GM19025 (cell line): ENCODE measurements around the gene ANKRD42.
"Not testable (repeated sequence)": the region's sequence is repeated elsewhere in the genome, so short reads cannot be mapped to it uniquely, and the experiment has no call there.

ENCODE experiments used
- ATAC-seq: cut with Tn5 transposase; IDR thresholded peaks from one replicate; pipeline ENCODE4 v1.9.1; 2021; ENCODE audit warnings: mild to moderate bottlenecking, low read depth, moderate library complexity; ENCODE audit not compliant: unreplicated experiment

Gene ANKRD42

DNA sequence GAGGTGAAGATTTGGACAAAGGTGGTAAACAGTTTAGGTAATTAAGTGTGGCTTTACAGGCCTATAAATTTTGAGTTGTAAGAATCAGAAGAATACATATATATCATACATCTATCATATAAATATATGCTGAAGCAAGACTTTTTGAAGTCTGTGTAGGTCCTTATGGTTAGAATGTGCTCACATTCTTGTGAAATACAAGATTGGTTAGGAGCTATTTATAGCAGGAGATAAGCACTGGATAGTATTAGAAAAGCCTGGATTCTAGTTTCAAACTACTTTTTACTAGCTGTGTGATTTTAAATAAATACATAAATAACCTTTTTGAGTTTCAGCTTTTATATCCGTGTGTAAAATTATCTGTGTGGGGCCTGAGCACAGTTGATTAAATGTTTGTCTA is 42.3 kb downstream of the ANKRD42 start:
- ATAC-seq = no peak

DNA sequence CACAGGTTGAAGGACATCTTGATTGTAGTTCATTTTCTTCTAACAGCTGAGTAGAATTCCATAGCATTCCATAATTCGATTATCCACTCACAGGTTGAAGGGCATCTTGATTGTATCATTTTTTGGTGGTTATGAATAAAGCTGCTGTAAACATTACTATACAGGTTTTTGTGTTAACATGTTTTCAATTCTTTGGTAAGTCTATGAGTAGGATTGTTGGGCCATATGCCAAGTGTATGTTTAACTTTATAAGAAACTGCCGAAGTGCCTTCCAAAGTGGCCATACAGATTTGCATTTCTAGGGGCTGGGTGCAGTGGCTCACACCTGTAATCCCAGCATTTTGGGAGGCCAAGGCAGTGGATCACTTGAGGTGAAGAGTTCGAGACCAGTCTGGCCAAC is 44.6 kb downstream of the ANKRD42 start:
- no peak for ATAC-seq

DNA sequence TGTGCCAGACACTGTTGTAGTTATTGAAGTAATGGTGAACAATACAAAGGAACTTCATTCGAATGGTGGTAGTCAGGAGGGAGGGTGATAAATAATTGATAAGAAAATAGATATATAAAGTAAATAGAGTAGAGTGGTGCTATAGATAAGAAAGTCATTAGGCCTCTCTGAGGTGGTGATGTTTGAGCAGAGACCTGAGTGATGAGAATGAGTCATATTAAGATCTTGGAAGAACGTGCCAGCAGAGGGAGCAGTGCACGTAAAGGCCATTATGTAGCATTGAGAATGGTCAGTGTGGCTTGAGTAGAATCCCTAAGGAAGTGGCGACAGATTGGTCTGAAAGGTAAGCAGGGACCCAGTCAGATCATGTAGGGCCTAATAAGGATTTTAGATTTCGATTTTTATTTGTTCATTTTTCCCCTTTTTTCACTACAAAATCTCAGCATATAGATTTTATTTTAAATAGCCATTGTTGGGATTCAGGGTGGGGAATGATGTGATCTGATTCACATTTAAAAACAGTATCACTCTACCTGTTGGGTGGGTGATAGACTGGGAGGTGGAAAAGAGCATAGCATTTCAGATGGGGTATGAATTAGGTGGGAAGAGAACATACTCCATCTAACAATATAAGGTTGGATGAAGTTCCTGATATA is 47.9 kb downstream of the ANKRD42 start:
- no peak for ATAC-seq

DNA sequence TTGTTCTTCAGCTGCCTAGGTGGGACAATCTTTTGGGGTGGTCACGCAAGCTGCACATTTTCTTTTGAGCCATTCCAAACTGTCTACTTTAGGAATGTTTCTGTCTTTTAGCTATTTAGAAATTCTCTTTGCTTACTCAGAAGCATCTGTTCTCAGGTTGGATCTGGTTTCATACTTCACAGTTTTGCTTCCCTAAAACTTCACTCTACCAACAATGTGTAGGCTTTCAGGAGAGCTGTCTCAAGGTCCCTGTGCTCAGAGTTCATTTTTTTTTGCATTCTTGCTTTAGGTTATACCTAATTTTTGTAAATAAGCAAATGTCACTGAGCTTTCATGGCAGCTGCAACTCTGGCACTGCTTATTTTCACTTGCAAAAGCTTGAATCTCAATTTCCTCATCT is 55.9 kb downstream of the ANKRD42 start:
- no peak for ATAC-seq

DNA sequence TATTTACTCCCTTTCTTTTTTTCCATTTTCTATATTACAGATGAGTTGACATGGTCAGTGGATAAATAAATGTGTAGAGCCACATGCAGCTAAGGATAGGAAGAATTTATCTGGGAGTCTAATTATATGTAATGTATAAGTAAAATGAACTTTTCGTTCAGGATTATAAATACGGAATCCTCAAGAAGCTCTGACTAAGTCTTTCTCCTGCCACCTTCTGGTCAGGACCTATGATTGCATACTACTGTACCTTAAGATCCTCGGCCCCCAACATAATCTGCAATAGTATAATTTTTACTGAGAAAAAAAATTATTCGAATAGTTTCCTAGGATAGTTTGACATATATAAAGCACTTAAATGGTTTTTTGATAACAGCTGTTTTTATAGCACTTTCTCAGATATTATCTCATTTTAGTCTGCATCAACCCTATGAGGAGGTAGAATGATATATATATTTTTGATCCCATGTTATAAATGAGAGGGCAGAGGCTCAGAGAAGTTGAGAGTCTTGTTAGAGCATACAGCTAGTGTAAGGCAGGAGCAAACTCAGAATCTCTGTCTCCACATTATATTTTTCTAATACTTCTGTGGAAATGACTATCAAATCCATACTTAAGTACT is 56.6 kb downstream of the ANKRD42 start:
- ATAC-seq = no peak

DNA sequence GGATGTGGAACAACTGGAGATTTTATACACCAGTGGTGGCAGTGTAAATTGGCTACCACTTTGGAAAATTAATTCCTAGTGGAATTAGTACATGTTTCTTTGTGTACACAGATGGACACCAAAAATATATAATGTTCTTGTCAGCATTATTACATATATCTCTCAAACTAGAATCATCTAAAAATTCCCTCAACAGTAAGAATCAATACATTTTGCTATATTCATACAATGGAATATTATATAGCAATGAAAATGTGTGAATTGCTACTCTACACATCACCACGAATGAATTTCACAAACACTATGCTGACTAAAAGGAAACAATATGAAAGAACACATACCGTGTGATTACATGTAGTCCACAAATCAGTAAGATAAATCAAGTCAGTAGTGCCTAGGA is 58.8 kb downstream of the ANKRD42 start:
- no peak for ATAC-seq

DNA sequence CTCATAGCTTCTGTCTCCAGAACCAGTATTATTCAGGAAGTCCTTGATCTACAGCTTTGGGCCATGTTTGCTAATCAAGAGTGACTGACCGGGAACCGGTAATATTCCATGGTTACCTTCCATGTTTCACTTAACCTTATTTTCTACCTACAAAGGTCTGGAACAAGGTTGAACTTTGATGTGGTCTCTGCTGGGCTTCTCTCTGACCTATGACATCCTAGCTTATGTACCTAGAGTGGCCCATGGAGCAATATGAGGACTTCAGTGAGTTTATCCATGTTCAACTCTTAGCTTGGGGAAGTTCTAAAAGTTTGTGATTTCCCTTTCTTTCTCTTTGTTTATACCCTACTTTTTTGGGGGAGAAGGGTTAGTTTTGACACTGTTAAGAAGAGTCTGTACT is 59.4 kb downstream of the ANKRD42 start:
- ATAC-seq = no peak

DNA sequence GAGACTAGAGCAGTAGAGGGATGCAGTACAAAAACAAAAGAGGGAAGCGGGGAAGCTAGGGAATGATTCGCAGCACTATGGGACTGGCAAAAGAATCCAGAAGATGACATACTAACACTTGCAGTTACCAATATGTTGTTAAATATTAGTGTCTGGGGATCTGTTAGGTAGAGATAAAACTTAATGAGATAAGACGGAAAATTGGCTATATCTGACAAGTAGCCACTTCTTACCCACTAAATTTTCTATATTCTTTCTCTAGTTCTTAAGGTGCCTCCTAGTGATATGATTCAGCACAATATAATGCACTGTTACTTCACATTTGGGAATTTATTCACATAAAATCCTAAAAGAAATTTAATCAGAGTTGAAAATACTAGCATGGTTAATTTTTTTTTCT is 61.9 kb downstream of the ANKRD42 start:
- ATAC-seq = no peak

DNA sequence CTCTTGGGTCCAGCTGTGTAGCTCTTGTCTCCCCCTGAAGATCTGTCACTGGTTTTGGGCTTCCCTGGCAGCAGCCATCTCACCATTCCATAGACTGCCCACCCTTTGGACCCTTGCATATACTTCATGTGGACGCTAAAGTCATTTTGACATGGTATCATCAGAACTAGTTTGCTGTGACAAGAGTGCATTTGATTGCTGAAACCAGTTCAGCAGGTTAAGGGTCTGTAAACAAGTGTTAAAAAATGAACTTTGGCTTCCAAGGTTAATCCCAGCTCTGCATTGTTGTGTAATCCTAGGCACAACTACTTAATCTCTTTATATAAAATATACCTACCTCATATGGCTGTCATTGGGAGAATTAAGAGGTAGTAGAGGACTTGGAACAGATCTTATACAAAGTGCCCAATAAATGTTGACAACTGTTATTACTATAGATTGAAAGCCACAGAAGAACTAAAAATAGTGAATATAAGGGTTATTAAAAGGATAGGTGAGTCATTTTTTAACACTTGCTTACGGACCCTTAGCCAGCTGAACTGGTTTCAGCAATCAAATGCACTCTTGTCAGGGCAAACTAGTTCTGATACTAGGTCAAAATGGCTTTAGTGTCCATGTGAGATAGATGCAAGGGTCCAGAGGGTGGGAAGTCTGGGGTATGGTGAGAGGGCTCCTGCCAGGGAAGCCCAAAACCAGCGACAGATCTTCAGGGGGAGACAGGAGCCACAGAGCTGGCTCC is 63.3 kb downstream of the ANKRD42 start:
- ATAC-seq = no peak

DNA sequence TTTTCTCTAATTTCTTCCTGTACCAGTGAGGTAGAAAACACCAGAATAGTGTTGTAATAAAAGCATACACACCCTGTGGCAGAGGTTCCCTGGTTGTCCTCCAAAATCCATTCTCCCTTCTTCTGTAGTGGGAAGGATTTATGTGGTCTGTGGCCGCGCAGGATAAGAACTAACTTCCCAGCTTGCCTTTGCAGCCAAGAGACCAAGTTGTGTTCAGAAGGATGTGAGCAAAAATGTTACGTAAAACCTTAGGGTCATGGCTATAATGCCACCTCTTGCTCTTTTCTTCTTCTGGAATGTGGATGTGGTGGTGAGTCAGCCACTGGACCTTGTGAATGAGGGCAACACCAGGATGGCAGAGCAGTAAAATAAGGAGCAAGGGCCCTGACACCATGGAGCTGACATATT is 64.3 kb downstream of the ANKRD42 start:
- no peak for ATAC-seq

DNA sequence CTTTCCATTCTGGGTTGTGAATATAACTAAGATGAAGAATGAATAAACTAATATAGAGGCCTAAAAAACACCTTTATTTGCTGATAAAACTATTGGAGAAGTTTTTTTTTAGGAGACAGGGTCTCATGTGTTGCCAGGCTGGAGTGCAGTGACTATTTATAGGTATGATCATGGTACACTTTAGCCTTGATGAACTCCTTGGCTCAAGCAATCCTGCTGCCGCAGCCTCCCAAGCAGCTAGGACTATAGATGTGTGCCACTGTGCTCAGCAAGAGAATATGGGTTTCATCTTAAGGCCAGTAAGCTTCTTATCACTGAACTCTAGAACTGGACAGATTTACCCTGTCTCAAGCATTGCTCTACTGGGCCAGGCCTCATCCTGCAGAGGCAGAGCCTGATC is 66.0 kb downstream of the ANKRD42 start:
- no peak for ATAC-seq

DNA sequence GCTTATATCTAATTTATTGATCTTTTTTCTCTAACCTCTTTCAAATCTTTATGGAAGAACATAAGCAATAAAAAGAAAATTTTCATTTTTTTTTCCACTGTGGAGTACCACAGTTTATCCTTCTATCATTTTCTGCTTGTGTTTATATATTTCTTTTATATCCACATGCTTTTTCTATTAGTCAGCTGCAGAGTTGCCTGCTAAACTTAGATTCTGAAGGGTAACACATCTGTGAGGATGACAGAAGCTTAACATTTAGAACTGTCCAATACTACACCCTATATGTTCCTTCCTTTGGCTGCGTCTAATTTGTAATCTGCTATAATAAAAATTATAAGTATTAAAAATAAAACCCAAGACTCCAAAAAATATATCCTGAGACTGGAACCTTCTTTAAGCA is 71.8 kb downstream of the ANKRD42 start:
- no peak for ATAC-seq

DNA sequence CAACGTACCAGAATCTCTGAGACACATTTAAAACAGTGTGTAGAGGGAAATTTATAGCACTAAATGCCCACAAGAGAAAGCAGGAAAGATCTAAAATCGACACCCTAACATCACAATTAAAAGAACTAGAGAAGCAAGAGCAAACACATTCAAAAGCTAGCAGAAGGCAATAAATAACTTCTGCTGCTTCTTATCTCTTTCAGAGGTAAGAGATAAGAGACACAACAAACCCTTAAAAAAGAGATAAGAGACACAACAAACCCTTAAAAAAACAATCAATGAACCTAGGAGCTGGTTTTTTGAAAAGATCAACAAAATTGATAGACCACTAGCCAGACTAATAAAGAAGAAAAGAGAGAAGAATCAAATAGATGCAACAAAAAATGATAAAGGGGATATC is 75.6 kb downstream of the ANKRD42 start:
- not testable (repeated sequence) for ATAC-seq

DNA sequence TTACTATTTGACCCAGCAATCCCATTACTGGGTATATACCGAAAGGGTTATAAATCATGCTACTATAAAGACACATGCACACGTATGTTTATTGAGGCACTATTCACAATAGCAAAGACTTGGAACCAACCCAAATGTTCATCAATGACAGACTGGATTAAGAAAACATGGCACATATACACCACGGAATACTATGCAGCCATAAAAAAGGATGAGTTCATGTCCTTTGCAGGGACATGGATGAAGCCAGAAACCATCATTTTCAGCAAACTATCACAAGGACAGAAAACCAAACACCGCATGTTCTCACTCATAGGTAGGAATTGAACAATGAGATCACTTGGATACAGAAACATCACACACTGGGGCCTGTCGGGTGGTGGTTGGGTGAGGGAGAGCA is 78.2 kb downstream of the ANKRD42 start:
- ATAC-seq = not testable (repeated sequence)

DNA sequence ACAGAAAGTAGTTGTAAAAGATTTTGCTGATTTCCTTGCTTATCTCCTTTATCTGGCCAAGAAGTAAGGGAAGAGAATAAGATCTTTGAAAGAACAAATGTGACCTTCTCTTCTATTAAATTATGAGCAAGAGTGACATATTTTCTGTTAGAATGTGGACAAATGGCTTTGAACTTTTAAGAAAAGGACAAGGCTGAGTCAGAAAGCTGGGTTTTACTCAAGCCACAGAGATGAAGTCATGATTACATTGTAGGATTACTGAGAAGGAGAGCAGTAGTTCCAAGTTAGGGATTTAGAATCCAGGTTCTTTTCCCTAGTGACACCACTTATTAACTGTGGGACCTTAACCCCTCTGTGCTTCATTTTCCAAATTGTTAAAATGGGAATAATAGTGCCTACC is 79.1 kb downstream of the ANKRD42 start:
- ATAC-seq = no peak

DNA sequence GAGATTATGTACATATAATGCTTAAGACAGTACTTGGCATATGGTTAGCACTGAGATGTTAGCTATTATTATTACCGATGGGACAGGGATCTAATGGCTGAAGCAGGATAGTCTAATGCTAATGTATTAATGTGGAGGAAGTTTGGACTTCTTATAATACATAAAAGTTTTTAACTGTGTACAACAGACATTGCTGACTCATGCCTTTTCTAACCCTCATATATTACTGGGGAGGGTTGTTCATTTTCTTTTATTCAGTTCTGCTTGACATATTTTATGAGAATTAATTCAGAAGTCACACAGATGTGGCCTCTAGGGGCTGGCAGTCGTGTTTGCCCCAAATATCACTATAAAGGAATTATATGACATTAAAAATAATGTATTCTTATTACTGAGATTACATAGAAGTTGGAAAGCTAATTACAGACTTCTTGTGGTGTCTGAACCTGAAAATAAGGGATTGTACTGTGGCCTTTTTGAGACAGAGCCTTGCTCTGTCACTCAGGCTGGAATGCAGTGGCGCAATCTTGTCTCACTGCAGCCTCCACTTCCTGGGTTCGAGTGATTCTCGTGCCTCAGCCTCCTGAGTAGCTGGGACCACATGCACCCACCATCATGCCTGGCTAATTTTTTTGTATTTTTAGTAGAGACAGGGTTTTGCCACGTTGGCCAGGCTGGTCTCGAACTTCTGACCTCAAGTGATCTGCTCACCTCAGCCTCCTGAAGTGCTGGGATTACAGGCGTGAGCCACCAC is 82.6 kb downstream of the ANKRD42 start:
- no peak for ATAC-seq

DNA sequence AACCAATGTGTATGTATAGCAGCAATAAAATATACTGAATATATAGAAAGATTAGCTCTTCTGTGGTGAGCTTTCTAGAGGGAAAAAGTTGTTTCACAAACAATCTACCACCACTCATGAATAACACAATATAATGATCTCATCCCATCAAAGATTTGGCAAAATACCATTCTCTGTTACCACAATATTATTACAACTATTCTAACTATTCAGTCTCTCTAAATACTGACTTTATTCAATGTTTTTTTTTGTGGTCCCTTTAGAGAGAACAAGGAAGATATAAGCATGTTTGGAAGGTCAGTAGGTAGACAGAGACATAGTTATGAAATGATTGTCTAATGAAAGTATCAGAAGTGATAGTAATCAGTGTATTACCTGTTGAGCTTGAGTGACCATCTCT is 84.8 kb downstream of the ANKRD42 start:
- ATAC-seq = no peak

DNA sequence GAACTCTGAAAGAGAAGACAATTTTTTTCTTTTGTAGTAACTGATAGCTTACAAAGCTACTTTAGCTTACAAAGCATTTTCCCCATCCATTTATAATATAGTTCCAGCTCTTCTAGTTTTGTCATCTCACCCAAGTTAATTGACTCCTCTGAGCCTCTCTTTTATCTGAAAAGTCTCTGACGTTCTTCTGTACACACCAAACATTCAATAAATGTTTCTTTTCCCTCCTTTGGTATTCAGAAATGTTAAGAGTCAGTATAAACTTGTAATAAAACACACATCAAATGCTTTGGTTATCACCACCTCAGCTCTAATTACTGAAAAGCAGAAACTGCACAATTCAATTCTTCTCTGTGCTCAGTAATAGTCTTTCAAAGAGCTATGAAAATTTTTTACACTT is 86.7 kb downstream of the ANKRD42 start:
- no peak for ATAC-seq

DNA sequence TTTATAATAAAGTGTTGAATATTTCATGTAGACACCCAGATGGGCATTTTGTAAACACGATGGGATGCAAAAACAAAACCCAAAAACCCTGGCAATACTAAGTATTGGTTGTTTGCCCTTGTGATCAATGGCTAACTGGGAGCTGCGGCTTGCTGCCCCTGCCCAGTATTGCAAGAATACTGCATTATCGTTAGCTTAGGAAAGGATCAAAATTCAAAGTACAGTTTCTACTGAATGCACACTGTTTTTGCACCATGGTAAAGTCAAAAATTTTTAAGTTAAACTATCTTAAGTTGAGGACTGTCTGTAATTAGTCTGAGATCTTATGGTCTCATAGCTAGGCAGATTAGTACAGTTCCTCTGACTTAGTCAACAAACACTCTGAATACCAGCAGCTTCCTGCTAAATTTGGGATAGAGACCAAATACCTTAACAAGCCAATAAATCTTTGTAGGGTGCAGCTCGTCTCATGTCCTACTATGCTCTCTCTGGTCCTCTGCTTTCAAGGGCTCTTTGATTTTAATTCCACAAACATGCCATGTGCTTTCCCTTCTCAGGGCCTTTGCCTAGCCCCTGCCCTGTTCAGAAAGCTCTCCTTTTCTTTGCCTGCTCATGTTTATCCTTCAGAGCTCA is 88.7 kb downstream of the ANKRD42 start:
- ATAC-seq = no peak

DNA sequence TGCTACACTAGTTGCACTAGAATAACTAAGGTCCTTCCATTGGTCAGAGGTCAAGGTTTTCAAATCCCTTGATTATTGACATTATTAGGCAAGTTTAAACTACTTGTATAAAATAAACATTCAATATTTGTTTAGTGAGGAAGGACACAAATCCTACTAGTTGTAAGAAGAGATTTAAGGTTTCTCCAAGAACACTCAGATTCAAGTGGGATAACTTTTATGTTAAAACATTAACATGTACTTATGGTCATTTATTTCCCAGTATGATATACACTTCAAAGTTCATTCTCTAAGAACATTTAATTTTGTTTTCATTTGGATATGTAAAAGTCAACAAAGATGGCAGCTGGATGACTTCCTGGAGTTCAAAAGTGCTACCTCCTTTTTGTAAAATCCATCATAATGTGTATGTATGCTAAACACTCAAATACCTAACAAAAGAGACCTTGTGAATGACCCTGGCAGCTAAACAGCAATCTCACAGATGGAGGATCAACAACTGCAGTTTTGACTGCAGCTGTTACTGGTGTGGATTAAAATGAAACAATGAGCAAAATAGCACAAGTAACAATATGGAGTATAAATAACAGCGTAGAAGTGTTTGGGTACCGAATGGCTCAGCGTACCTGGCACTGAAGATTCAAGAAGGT is 91.1 kb downstream of the ANKRD42 start:
- ATAC-seq = no peak
